Pancreas (tissue), 10 donors: Measurements from ENCODE around the gene RAVER1. TPM values are rescaled to one million over a fixed set of nuclear protein-coding genes. Genes with fewer than 3 reads are reported as not detected.

Source experiments
- ATAC-seq, 4 donors: fragments of 200-7000 bp; cut with Tn5 transposase; one replicate each; pipeline versions ENCODE4 v1.8.0 to v1.9.1; 2020; ENCODE audit warnings: mild to moderate bottlenecking in 4 of 4, moderate library complexity in 4 of 4
- DNase-seq, 6 donors: peaks; one replicate each; pipeline ENCODE4 v3.0.0-alpha.2; 2020
- FAIRE-seq: peaks from 2 replicates; lab custom pipeline; 2012; peaks lifted over from hg19 to GRCh38; lab: Jason Lieb, UNC
- H3K27ac ChIP-seq, 4 donors: fragments of 200-600 bp; sonication (generic); 1 replicate in 3 of 4; 2 replicates in 1 of 4; pipeline versions ENCODE4 v1.5.0 to v1.8.0; 2020
- H3K27me3 ChIP-seq, 4 donors: fragments of 200-600 bp; one replicate each; pipeline ENCODE4 v1.8.0; 2021
- H3K36me3 ChIP-seq, 3 donors: fragments of 200-600 bp; sonication (generic) in 1 of 3; one replicate each; pipeline versions ENCODE4 v1.5.0 to v1.8.0; 2020 to 2021
- H3K4me1 ChIP-seq, 3 donors: fragments of 200-600 bp; one replicate each; pipeline ENCODE4 v1.8.0; 2021
- H3K4me3 ChIP-seq, 4 donors: fragments of 200-600 bp; sonication (generic) in 2 of 4; one replicate each; pipeline versions ENCODE4 v1.5.0 to v1.8.0; 2020 to 2021
- H3K9me3 ChIP-seq, 4 donors: fragments of 200-600 bp; one replicate each; pipeline ENCODE4 v1.8.0; 2021
- WGBS, 2 donors: extraction: QIAGEN DNeasy Blood & Tissue Kit; methylation state at CpG; one replicate each; pipeline ENCODE4 v1.1.7; 2013; 5-methylcytosine and 5-hydroxymethylcytosine counted together
- intact Hi-C, 3 donors: fragments of 100-400 bp; cut with DNase I; formaldehyde crosslinking; loops; one replicate each; pipeline versions ENCODE4 v1.11.1 to v1.14.2; 2022
- polyA plus RNA-seq, 2 donors: library from polyadenylated mRNA; stranded (reverse); fragments of 200-250 nt; gene quantifications; one replicate each; pipeline ENCODE4 v1.2.3, GENCODE V29; 2013
- total RNA-seq, 6 donors: library from RNA; stranded (reverse); fragmentation: NEBNext Ultra II Directional in 4 of 6; extraction: Animal tissue kit (Norgen Biotek cat#: 25700) in 4 of 6; gene quantifications; one replicate each; pipeline versions ENCODE4 v1.2.1 to v1.2.4, GENCODE V29; 2021 to 2023
- TF ChIP-seq, protein P1 (sequence below), 4 donors: fragments of 200-600 bp; sonication (generic) in 3 of 4; IDR thresholded peaks; one replicate each; pipeline versions ENCODE4 v1.5.0 to v1.8.0; 2021; ENCODE audit warnings: antibody characterized with exemption in 4 of 4
- donor health status: healthy with polysubstance abuse.
- donor health status: DM: no; HTN: no; CAD: no; lungs with moderate emphysema.
- donor health status: DM: no; HTN: no; CAD: no.
- donor health status: control.
- donor health status: control.
- donor health status: Bipolar disorder and iron deficiency.
- donor health status: DM: yes; HTN: yes; CAD: no.
- donor health status: DM: no; HTN: no; CAD: no.
- donor health status: DM: no; HTN: no; CAD: no.
- donor health status: DM: yes; HTN: yes; CAD: no.

RAVER1 gene
- total and polyA plus RNA-seq, 8 donors, result 6.0 to 17.3 (median 11.5) TPM

DNA sequence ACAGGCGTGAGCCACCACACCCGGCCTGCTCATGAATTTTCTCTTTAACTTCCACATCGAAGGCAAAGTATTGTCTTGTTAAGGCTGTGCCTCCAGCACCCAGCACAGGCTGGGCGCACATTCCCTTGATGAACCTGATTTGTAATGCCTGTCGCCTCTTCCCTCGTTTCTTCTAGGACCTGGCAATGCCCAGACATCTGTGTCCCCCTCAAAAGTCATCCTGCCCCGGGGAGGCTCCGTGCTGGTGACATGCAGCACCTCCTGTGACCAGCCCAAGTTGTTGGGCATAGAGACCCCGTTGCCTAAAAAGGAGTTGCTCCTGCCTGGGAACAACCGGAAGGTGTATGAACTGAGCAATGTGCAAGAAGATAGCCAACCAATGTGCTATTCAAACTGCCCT is 58.7 kb downstream of the RAVER1 start:
- Histone ChIP-seq H3K9me3 (no peaks in the 10 kb centered on the region), H3K27me3 (no peaks in the 10 kb centered on the region), H3K27ac (no peak overlapping the region), H3K4me3 (no peak overlapping the region), H3K4me1 (peaks cover 0 to 9% (median 6%) of the 10 kb centered on the region in 3 donors), H3K36me3 (no peaks in the 10 kb centered on the region)
- no peak for ATAC-seq
- intact Hi-C loops, result loop anchor here in 2 of 3 donors (5.0 to 10.0 kb wide), 2 partner anchors 113 to 120 kb away; no protein-coding TSS in a partner anchor
- TF ChIP-seq, protein P1, sequence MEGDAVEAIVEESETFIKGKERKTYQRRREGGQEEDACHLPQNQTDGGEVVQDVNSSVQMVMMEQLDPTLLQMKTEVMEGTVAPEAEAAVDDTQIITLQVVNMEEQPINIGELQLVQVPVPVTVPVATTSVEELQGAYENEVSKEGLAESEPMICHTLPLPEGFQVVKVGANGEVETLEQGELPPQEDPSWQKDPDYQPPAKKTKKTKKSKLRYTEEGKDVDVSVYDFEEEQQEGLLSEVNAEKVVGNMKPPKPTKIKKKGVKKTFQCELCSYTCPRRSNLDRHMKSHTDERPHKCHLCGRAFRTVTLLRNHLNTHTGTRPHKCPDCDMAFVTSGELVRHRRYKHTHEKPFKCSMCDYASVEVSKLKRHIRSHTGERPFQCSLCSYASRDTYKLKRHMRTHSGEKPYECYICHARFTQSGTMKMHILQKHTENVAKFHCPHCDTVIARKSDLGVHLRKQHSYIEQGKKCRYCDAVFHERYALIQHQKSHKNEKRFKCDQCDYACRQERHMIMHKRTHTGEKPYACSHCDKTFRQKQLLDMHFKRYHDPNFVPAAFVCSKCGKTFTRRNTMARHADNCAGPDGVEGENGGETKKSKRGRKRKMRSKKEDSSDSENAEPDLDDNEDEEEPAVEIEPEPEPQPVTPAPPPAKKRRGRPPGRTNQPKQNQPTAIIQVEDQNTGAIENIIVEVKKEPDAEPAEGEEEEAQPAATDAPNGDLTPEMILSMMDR (IDR thresholded peaks at IDR 0.05), result no peak
- no peak for DNase-seq
- WGBS, 2 donors, result 59 to 72% methylated on average over 10 of the region's 10 CpGs
- FAIRE-seq, result no peak

DNA sequence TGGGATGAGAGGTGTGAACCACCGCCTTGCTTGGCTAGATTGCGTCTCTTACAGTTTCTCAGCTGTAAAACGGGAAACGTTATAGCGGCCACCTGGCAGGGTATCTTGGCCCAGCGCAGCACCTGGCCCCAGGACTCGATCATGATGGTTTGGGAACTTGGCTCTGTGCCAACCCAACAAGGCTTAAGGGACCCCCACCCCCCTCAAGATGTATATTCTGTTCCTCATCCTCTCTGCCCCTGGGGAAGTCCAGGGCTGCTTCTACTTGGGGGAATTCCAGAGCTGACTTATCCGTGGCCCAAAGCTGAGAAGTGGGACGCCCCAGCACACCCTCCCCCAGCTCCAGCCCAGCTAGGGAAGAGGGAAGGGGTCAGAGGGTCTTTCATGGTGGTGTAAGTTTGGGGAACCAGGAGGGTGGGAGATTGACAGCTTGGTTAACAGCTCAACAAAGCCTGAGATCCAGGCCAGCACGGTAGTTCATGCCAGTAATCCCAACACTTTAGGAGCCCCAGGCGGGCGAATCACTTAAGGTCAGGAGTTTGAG is 61.7 kb downstream of the RAVER1 start:
- 39% methylated on average over 12 of the region's 12 CpGs for WGBS, 2 donors
- peaks cover 0 to 10% (median 6%) of the 10 kb centered on the region in 3 donors for H3K4me1 ChIP-seq
- no peak for FAIRE-seq
- peak in 1 of 6 donors; percentile 40 for DNase-seq
- intact Hi-C loops, result loop anchor here in 2 of 3 donors (5.0 to 10.0 kb wide), 2 partner anchors 116 to 123 kb away; no protein-coding TSS in a partner anchor
- H3K27me3 ChIP-seq, result no peaks in the 10 kb centered on the region
- H3K27ac ChIP-seq, result peak overlapping the region in 2 of 4 donors; percentile 83 to 86
- ATAC-seq, result peak in 2 of 4 donors; percentile 4 to 32
- H3K36me3 ChIP-seq, result no peaks in the 10 kb centered on the region
- H3K9me3 ChIP-seq, result no peaks in the 10 kb centered on the region
- H3K4me3 ChIP-seq, result peak overlapping the region; percentile 4 to 52 (median 24)
- TF ChIP-seq, protein P1 (IDR thresholded peaks at IDR 0.05), result no peak

DNA sequence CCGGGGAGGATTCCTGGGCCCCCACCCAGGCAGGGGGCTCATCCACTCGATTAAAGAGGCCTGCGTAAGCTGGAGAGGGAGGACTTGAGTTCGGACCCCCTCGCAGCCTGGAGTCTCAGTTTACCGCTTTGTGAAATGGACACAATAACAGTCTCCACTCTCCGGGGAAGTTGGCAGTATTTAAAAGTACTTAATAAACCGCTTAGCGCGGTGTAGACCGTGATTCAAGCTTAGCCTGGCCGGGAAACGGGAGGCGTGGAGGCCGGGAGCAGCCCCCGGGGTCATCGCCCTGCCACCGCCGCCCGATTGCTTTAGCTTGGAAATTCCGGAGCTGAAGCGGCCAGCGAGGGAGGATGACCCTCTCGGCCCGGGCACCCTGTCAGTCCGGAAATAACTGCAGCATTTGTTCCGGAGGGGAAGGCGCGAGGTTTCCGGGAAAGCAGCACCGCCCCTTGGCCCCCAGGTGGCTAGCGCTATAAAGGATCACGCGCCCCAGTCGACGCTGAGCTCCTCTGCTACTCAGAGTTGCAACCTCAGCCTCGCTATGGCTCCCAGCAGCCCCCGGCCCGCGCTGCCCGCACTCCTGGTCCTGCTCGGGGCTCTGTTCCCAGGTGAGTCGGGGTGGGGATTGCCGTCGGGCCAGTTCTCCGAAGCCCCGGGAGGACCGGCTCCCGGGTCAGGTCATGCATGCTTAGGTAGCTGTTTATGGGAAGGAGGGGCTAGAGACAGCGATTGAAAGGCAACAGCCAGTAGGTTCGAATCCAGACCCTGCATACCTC is 62.5 kb downstream of the RAVER1 start, which contains the start of gene ICAM1:
ICAM1 (plus strand) TSS at position 505 of the 779 bp plus-strand sequence; CDS start at position 545, 40 bp downstream.
- TF ChIP-seq, protein P1 (IDR thresholded peaks at IDR 0.05), result no peak
- no peak for FAIRE-seq
- DNase-seq, result peak; percentile 55 to 82 (median 67)
- no peaks in the 10 kb centered on the region for H3K27me3 ChIP-seq
- peak; percentile 33 to 80 (median 69) for ATAC-seq
- peak within 1 kb of the TSS; percentile 4 to 52 (median 24) for H3K4me3 ChIP-seq
- peak within 1 kb of the TSS; percentile 31 to 86 (median 57) for H3K27ac ChIP-seq
- intact Hi-C loops, result loop anchor here in 2 of 3 donors (5.0 to 10.0 kb wide), 2 partner anchors 116 to 124 kb away; no protein-coding TSS in a partner anchor
- peaks cover 0 to 10% (median 6%) of the 10 kb centered on the region in 3 donors for H3K4me1 ChIP-seq
- no peaks in the 10 kb centered on the region for H3K36me3 ChIP-seq
- 4 to 6% methylated on average over 49 to 51 of the region's 51 CpGs for WGBS, 2 donors
- H3K9me3 ChIP-seq, result no peaks in the 10 kb centered on the region

DNA sequence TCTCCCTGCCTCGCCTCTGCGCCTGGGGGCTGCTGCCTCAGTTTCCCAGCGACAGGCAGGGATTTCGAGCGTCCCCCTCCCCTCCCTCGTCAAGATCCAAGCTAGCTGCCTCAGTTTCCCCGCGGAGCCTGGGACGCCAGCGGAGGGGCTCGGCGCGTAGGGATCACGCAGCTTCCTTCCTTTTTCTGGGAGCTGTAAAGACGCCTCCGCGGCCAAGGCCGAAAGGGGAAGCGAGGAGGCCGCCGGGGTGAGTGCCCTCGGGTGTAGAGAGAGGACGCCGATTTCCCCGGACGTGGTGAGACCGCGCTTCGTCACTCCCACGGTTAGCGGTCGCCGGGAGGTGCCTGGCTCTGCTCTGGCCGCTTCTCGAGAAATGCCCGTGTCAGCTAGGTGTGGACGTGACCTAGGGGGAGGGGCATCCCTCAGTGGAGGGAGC is 63.1 kb downstream of the RAVER1 start:
- DNase-seq (peak in 4 of 6 donors; percentile 39 to 77 (median 72)), FAIRE-seq (no peak), ATAC-seq (peak; percentile 57 to 73 (median 62))
- peaks cover 0 to 10% (median 6%) of the 10 kb centered on the region in 3 donors for H3K4me1 ChIP-seq
- 5% methylated on average over 32 to 37 of the region's 37 CpGs for WGBS, 2 donors
- TF ChIP-seq, protein P1 (IDR thresholded peaks at IDR 0.05), result no peak
- no peaks in the 10 kb centered on the region for H3K27me3 ChIP-seq
- peak overlapping the region; percentile 4 to 52 (median 24) for H3K4me3 ChIP-seq
- intact Hi-C loops, result loop anchor here in 2 of 3 donors (5.0 to 10.0 kb wide), 2 partner anchors 117 to 125 kb away; no protein-coding TSS in a partner anchor
- H3K9me3 ChIP-seq, result no peaks in the 10 kb centered on the region
- H3K36me3 ChIP-seq, result no peaks in the 10 kb centered on the region
- peak overlapping the region; percentile 31 to 86 (median 57) for H3K27ac ChIP-seq
